ENCODE data around the gene OR2F2.

DNA sequence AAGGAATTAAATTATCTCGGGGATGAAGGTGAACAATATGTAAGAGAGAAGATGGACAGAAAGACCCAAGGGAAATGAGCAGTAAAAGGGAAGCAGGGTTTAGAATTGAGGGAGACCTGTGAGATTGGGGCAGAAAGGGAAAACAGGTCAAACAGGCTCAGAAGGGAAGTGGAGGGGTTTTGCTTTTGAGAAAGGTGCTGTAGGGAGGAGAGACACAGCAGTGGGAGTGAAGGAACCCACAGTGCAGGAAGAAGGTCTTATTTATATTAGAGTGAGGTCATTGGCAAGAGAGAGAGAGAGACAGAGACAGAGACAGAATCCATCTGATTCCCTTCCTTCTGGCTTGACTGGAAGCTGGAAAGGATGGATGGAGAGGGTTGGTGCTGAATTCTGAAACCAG lies 29.5 kb upstream of the OR2F2 start:
- TF ChIP-seq, protein P1, sequence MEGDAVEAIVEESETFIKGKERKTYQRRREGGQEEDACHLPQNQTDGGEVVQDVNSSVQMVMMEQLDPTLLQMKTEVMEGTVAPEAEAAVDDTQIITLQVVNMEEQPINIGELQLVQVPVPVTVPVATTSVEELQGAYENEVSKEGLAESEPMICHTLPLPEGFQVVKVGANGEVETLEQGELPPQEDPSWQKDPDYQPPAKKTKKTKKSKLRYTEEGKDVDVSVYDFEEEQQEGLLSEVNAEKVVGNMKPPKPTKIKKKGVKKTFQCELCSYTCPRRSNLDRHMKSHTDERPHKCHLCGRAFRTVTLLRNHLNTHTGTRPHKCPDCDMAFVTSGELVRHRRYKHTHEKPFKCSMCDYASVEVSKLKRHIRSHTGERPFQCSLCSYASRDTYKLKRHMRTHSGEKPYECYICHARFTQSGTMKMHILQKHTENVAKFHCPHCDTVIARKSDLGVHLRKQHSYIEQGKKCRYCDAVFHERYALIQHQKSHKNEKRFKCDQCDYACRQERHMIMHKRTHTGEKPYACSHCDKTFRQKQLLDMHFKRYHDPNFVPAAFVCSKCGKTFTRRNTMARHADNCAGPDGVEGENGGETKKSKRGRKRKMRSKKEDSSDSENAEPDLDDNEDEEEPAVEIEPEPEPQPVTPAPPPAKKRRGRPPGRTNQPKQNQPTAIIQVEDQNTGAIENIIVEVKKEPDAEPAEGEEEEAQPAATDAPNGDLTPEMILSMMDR (IDR thresholded peaks at IDR 0.05; ENCODE audit: insufficient read depth, low read depth, low read length): no peak
- no peak for TF ChIP-seq EZH2 (IDR thresholded peaks at IDR 0.05; ENCODE audit: insufficient read depth, low read length)
